T-helper 2 cell treated with Interferon-gamma antibody and Interleukin-4, amounts not matched to agents 5 μg/mL and 100 μg/mL, for 36 hours (primary cell): ENCODE data around the gene ZBTB46.

Source experiments
- DNase-seq: peaks from one replicate; pipeline ENCODE4 v3.0.0; 2021; ENCODE audit warnings: low spot score
- H3K27ac Mint-ChIP-seq: one replicate; pipeline ENCODE4 v1.8.0; 2021; ENCODE audit warnings: mild to moderate bottlenecking, mixed read lengths
- H3K27me3 Mint-ChIP-seq: one replicate; pipeline ENCODE4 v1.8.0; 2021; ENCODE audit warnings: low read depth, mixed read lengths
- H3K36me3 Mint-ChIP-seq: one replicate; pipeline ENCODE4 v1.8.0; 2021; ENCODE audit warnings: low read depth, mixed read lengths
- H3K4me1 Mint-ChIP-seq: one replicate; pipeline ENCODE4 v1.8.0; 2021; ENCODE audit warnings: low read depth, mixed read lengths
- H3K4me3 Mint-ChIP-seq: one replicate; pipeline ENCODE4 v1.8.0; 2022; ENCODE audit warnings: mild to moderate bottlenecking, moderate library complexity, mixed read lengths
- H3K9me3 Mint-ChIP-seq: one replicate; pipeline ENCODE4 v1.8.0; 2021; ENCODE audit warnings: mixed read lengths

ZBTB46 gene

GRCh38 chr20:63704749-63705117, 126.3 kb downstream of the ZBTB46 start:
- Mint-ChIP-seq H3K9me3 (no peaks in the 10 kb centered on the region), H3K36me3 (peaks cover 37% of the 10 kb centered on the region), H3K27me3 (no peaks in the 10 kb centered on the region), H3K27ac (peak overlapping the region; percentile 4), H3K4me3 (peak overlapping the region; percentile 18), H3K4me1 (peaks cover 26% of the 10 kb centered on the region)
- no peak for DNase-seq

GRCh38 chr20:63703976-63704748, 126.9 kb downstream of the ZBTB46 start:
- Mint-ChIP-seq H3K9me3 (no peaks in the 10 kb centered on the region), H3K27ac (no peak overlapping the region), H3K36me3 (peaks cover 33% of the 10 kb centered on the region), H3K4me1 (peaks cover 24% of the 10 kb centered on the region), H3K27me3 (no peaks in the 10 kb centered on the region), H3K4me3 (no peak overlapping the region)
- no peak for DNase-seq

GRCh38 chr20:63703471-63703975, 127.5 kb downstream of the ZBTB46 start:
- H3K27ac Mint-ChIP-seq, result no peak overlapping the region
- H3K4me1 Mint-ChIP-seq, result peaks cover 19% of the 10 kb centered on the region
- H3K27me3 Mint-ChIP-seq, result no peaks in the 10 kb centered on the region
- no peaks in the 10 kb centered on the region for H3K9me3 Mint-ChIP-seq
- DNase-seq, result no peak
- H3K4me3 Mint-ChIP-seq, result no peak overlapping the region
- H3K36me3 Mint-ChIP-seq, result peaks cover 27% of the 10 kb centered on the region

- peaks cover 24% of the 10 kb centered on the region for H3K36me3 Mint-ChIP-seq
- no peaks in the 10 kb centered on the region for H3K9me3 Mint-ChIP-seq
- peaks cover 18% of the 10 kb centered on the region for H3K4me1 Mint-ChIP-seq
- DNase-seq, result no peak
- H3K27ac Mint-ChIP-seq, result no peak overlapping the region
- H3K4me3 Mint-ChIP-seq, result no peak overlapping the region
- no peaks in the 10 kb centered on the region for H3K27me3 Mint-ChIP-seq
Measured at GRCh38 chr20:63702751-63703470, 128.2 kb downstream of the ZBTB46 start.

GRCh38 chr20:63702036-63702665, 128.9 kb downstream of the ZBTB46 start:
- no peak overlapping the region for H3K27ac Mint-ChIP-seq
- peaks cover 24% of the 10 kb centered on the region for H3K36me3 Mint-ChIP-seq
- no peaks in the 10 kb centered on the region for H3K27me3 Mint-ChIP-seq
- peaks cover 18% of the 10 kb centered on the region for H3K4me1 Mint-ChIP-seq
- no peak overlapping the region for H3K4me3 Mint-ChIP-seq
- DNase-seq, result no peak
- no peaks in the 10 kb centered on the region for H3K9me3 Mint-ChIP-seq

- H3K4me3 Mint-ChIP-seq, result no peak overlapping the region
- peaks cover 11% of the 10 kb centered on the region for H3K4me1 Mint-ChIP-seq
- H3K27me3 Mint-ChIP-seq, result no peaks in the 10 kb centered on the region
- H3K27ac Mint-ChIP-seq, result no peak overlapping the region
- H3K9me3 Mint-ChIP-seq, result no peaks in the 10 kb centered on the region
- no peak for DNase-seq
- H3K36me3 Mint-ChIP-seq, result peaks cover 17% of the 10 kb centered on the region
Measured at GRCh38 chr20:63701329-63702035, 129.6 kb downstream of the ZBTB46 start.

GRCh38 chr20:63701051-63701328, 130.1 kb downstream of the ZBTB46 start:
- Mint-ChIP-seq H3K4me3 (no peak overlapping the region), H3K36me3 (peaks cover 12% of the 10 kb centered on the region), H3K27ac (no peak overlapping the region), H3K4me1 (peaks cover 8% of the 10 kb centered on the region), H3K9me3 (no peaks in the 10 kb centered on the region), H3K27me3 (no peaks in the 10 kb centered on the region)
- no peak for DNase-seq

GRCh38 chr20:63700199-63701050, 130.6 kb downstream of the ZBTB46 start:
- Mint-ChIP-seq H3K27ac (no peak overlapping the region), H3K4me3 (no peak overlapping the region), H3K4me1 (peaks cover 3% of the 10 kb centered on the region), H3K9me3 (no peaks in the 10 kb centered on the region), H3K27me3 (no peaks in the 10 kb centered on the region), H3K36me3 (peaks cover 7% of the 10 kb centered on the region)
- no peak for DNase-seq

GRCh38 chr20:63699466-63700198, 131.4 kb downstream of the ZBTB46 start:
- Mint-ChIP-seq H3K36me3 (no peaks in the 10 kb centered on the region), H3K9me3 (no peaks in the 10 kb centered on the region), H3K27me3 (no peaks in the 10 kb centered on the region), H3K4me1 (no peaks in the 10 kb centered on the region), H3K4me3 (no peak overlapping the region), H3K27ac (no peak overlapping the region)
- DNase-seq, result no peak

- Mint-ChIP-seq H3K4me1 (no peaks in the 10 kb centered on the region), H3K36me3 (peaks cover 2% of the 10 kb centered on the region)
Measured at GRCh38 chr20:63698739-63699465, 132.2 kb downstream of the ZBTB46 start.

GRCh38 chr20:63697868-63698545, 133.1 kb downstream of the ZBTB46 start:
- no peak overlapping the region for H3K4me3 Mint-ChIP-seq
- no peak for DNase-seq
- H3K27me3 Mint-ChIP-seq, result peaks cover 2% of the 10 kb centered on the region
- H3K36me3 Mint-ChIP-seq, result peaks cover 5% of the 10 kb centered on the region
- H3K27ac Mint-ChIP-seq, result no peak overlapping the region
- H3K4me1 Mint-ChIP-seq, result no peaks in the 10 kb centered on the region
- H3K9me3 Mint-ChIP-seq, result no peaks in the 10 kb centered on the region

More at GRCh38 chr20:63698739-63699465, 132.2 kb downstream of the ZBTB46 start:
- Mint-ChIP-seq H3K9me3 (no peaks in the 10 kb centered on the region), H3K27ac (no peak overlapping the region), H3K4me3 (no peak overlapping the region), H3K27me3 (no peaks in the 10 kb centered on the region)
- peak; percentile 50 for DNase-seq

- DNase-seq, result no peak
- Mint-ChIP-seq H3K4me1 (no peaks in the 10 kb centered on the region), H3K4me3 (no peak overlapping the region)
Measured at GRCh38 chr20:63697357-63697867, 133.7 kb downstream of the ZBTB46 start.

More at GRCh38 chr20:63697357-63697867, 133.7 kb downstream of the ZBTB46 start:
- Mint-ChIP-seq H3K36me3 (peaks cover 7% of the 10 kb centered on the region), H3K9me3 (no peaks in the 10 kb centered on the region), H3K27me3 (peaks cover 2% of the 10 kb centered on the region), H3K27ac (peak overlapping the region; percentile 36)
